ENCODE data around the gene LRRC25. TPM values are rescaled to one million over a fixed set of nuclear protein-coding genes. Genes with fewer than 3 reads are reported as not detected.

LRRC25 gene
- total RNA-seq = not detected in 2 replicates
- not detected for polyA plus RNA-seq (2012)

GRCh38 chr19:18397242-18398202 is at the start of gene LRRC25:
LRRC25 (minus strand) TSS chr19:18397622; CDS start chr19:18396963, 659 bp downstream.
- DNase-seq (ENCODE audit: low read depth) = no peak

DNA sequence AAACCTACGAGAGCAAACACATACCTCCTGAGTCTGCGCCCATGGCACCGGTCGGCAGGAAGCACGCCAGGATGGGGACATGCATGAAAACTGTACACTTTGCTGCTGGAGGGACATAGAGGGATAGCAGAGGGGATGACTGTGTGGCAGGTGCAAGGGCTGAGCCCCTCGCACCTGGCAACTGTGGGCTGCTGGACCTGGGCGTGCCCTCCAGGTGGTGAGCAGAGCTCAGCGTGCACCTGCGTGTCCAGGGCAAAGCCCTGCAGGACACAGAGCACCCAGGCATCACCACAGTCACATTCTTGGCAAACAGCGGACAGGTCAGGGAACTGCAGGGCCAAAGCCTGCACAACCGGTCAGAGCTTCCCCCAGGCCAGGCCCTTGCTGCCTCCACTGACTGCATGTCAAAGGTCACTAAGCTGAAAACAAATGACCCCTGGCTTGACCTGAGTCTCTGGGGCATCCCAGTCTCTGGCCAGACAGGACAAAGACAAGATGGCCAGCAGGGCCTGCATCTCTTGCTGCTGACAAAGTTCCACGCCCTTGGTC is 49.5 kb upstream of the LRRC25 start:
- DNase-seq (ENCODE audit: low read depth) = no peak

- DNase-seq (ENCODE audit: low read depth) = no peak
Measured at GRCh38 chr19:18446145-18446810, 48.9 kb upstream of the LRRC25 start.

DNA sequence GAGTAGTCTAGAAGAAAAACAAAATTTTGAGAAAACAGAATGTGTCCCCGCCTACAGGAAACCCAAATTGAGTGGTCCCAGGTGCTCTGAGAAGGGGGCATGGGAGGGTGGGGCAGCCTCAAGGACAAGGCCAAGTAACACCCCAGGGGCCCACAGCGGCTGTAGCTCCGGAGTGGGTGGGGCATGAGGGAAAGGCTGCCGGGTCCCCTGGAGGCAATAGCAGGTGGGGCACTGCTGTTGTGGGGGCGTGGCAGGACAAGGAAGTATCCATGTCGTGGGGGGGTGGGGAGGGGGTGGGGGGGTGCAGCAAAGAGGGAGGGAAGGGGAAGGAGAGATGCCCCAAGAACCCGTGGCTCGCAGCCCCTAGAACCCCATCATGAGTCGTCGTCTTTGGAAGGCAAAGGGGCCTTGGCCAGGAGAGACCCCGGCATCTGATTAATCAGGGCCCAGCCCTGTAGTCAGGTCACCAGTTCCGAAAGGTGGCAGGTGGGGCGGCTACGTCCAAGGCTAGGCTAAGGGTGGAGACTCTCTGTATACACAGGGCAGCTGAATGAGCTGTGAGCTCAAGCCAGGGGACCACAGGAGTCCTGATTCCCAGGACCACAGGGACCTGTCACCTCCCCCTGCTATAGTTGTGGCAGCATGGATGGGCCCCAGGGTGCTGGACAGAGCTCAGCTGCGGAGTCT is 48.0 kb upstream of the LRRC25 start:
- peak; percentile 40 for DNase-seq (ENCODE audit: low read depth)

DNA sequence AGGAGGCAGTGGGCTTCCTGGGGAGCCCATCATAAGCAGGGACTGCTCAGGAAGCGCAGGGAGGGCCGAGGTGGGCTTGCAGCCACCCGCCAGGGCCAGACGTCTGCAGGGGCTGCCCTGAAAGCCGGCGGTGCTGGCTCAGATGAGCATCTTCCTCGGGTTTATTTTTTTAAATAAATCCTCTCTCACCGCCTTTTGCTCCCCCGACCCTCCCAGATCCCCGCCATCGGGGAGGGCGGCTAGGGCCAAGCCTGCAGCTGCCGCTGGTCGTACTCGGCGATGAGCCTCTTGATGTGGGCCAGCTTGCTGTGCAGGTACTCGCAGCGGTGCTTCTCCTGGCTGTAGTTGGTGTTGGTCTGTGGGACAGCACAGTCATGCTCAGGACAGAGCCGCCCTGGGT is 47.1 kb upstream of the LRRC25 start:
- DNase-seq (ENCODE audit: low read depth) = peak; percentile 38

GRCh38 chr19:18443831-18444230 is 46.4 kb upstream of the LRRC25 start:
- peak; percentile 91 for DNase-seq (ENCODE audit: low read depth)

DNA sequence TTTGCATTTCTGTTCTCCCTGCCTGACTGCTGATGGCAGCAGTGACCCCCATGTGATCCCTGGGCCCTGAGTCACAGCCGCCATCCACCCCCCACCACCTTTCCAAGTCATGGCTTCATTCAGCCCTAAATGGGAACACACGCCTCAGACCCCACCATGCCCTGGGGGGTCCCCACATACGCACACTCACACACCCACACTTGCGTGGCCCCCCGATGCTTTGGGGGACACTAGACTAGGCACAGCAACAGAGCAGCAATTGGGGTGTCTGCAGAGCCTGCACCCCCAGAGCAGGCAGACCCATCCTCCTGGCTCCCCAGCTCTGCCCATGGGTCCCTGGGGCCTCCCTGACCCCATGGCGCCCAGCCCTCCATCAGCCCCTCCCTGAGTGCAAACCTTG is 46.0 kb upstream of the LRRC25 start:
- no peak for DNase-seq (ENCODE audit: low read depth)

GRCh38 chr19:18442941-18443340 is 45.5 kb upstream of the LRRC25 start:
- no peak for DNase-seq (ENCODE audit: low read depth)

DNA sequence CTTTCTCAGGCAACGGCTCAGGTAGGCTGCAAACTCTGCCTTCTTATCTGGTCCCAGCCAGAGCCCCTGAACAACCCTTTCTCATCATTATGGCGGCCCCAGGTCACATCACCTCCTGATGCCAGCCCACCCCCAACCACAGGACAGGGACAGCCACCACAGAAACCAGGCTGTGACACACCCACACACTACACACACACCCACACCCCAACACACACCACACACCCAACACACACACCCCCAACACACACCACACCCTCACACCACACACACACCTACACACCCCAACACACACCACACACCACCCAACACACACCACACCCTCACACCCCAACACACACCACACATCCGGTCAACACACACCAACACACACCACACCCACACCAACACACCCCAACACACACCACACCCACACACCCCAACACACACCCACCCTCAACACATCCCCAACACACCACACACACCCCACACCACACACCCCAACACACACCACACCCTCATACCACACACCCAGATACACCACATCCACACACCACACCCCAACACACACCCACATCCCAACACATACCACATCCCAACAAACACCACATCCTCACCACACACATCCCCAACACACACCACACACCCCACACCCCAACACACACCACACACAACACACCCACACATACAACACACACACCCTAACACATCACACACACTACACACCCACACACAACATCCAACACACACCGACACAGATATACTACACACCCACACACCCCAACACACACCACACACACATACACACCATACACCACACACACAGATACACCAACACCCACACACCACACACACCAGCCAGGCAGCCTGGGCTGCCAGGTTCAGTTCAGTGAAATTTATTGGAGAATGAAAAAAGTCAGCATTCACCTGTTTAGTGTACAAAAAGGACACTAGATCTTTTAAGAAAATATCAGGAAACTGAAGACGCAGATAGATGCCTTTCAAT is 44.7 kb upstream of the LRRC25 start:
- no peak for DNase-seq (ENCODE audit: low read depth)

DNA sequence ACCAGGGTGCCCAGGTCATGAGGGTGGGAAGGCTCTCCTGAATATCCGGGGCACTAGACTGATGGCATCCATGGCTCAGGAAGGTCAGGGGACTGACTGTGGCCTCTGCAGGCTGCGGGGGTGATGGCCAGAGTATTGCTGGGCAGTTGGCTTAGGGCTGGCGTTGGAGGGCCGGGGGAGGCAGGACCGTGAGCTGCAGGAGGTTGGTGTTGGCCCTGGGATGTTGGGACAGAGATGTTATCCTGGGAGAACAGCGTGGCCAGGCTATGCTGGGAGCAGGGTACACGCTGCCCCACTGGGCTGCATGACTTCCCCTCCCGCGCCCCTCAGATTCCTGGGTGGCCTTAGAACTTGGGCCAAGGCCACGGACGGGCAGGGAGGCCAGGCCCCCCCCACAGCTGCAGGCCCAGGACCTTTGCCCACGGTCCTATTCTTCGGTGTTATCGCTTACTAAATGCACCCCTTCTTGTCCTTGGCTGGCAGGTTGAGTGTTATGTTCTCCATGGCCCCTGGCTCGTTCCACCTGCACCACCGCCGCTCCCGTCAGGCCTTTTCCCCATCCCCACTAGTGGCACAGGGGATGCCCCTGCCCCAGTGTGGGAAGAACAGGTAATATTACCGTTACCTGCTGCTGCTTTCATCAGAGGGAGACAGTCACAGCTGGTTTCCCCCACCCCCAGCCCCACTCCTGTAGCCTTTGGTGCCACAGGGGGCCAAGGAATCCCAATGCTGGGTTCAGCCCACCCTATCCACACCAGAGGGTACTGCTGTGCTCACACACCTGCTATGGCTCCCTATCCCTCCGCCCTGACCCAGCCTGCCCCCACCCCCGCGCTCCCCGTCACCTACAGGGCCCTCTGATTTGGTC is 43.7 kb upstream of the LRRC25 start:
- no peak for DNase-seq (ENCODE audit: low read depth)

GRCh38 chr19:18440415-18440877 is 43.0 kb upstream of the LRRC25 start:
- no peak for DNase-seq (ENCODE audit: low read depth)

- no peak for DNase-seq (ENCODE audit: low read depth)
Measured at GRCh38 chr19:18439910-18440237, 42.5 kb upstream of the LRRC25 start.

GRCh38 chr19:18439025-18439909 is 41.8 kb upstream of the LRRC25 start:
- no peak for DNase-seq (ENCODE audit: low read depth)

DNA sequence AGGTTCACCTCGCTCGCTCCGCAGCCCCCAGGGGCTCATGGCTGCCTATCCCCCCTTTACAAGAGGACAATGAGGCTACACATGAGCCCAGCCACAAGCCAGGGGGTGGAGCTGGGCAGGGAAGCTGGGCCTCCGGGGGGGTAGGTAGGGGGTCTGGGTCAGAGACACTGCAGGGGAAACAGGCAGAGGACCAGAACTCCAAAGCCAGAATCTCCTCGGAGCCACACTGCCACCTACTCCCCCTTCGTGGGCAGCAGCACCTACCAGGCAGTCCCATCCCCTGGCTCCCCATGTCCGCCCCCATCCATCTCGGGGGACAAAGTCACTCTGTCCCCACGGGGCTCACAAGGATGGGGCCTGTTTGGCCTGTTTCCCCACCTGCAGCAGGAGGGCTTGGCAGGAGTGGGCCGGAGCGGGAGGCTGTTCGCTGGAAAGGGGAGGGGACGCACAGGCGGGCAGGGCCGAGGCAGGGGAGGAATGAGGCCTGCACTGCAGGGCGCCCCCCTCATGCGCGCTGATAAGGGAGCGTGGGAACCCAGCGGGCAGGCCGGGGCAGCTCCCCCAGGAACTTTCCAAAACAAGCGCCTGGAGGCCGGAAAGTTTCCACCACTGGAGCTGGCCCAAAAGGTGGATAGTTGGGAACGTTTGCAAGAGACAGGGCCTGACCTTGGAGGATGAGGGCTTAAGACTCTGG is 41.1 kb upstream of the LRRC25 start:
- no peak for DNase-seq (ENCODE audit: low read depth)

DNA sequence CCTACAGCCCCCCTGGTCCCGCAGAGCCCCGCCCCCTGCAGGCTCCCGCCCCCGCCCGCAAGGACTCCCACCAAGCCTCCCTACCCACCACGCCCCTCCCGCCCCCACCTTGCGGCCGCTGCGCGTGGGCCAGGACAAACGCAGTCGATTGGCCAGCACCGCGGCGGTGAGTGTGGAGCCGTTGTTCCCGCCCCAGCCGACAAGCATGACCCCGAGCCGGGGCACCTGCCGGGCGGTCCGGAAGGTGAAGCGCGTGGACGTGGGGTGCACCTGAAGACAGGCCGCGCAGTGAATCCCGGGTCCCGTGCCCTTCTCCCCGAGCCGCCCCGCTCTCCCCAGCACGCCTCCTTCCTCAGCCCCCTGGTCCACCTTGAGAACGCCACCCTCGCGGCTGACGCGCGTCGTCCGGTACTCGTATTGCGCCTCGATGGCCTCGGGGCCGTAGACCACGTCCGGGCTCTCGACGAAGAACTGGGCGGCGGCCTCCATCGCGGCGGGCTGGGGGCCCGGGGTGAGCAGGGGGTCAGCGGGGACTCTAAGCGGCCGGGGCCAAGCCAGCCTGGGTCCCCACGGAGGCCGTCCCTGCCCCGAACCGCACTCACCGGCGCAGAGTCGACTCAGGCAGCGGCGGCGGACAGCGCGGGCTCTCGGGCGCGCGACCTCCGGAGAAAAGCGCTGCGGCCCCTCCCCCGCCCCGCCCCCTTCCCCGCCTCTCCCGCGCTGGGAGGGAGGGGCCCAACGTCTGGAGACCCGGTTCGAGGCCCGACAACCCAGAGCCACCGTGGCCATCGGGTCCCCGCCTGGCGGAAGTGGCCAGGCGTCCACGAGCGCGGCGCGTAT is 40.3 kb upstream of the LRRC25 start, which contains the start of gene ISYNA1:
TSS of gene ISYNA1 (minus strand) at position 643 of the 840 bp plus-strand sequence. CDS start at position 489, 154 bp downstream.
- DNase-seq (ENCODE audit: low read depth) = no peak

GRCh38 chr19:18436671-18437490 is 39.5 kb upstream of the LRRC25 start:
- DNase-seq (ENCODE audit: low read depth) = peak; percentile 70

Measured in myocyte (in vitro differentiated cells).